ENCODE measurements around the gene ESD. TPM values are rescaled to one million over a fixed set of nuclear protein-coding genes. Genes with fewer than 3 reads are reported as not detected.
"Not testable (repeated sequence)": the region's sequence is repeated elsewhere in the genome, so short reads cannot be mapped to it uniquely, and the experiment has no call there.

The ESD gene
- polyA plus RNA-seq, 1 donor: 199 TPM

DNA sequence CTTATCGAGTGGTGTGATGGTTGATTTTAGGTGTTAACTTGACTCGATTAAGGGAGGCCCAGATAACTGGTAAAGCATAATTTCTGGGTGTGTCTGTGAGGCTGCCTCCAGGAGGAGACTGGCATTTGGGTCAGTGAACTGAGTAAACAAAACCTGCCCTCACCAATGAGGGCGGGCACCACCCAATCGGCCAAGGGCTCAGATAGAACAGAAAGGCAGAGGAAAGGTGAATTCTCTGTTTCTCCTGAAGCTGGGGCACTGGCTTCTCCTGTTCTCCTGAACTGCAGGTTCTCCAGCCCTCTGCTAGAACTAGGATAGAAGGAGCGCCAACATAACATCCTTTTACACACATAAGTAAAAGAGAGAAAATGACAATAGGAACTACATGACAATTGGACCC, 35.1 kb downstream of the ESD start:
- no CpG with 5 or more reads among the region's 5 CpGs for WGBS (ENCODE audit: insufficient coverage, low lambda C conversion rate)
- Histone ChIP-seq H3K36me3 (ENCODE audit: control insufficient read depth, insufficient read depth, low read length) (no peaks in the 10 kb centered on the region), H3K4me3 (ENCODE audit: low read length) (no peak overlapping the region), H3K27me3 (ENCODE audit: control insufficient read depth, insufficient read depth, low read length) (no peaks in the 10 kb centered on the region), H3K9me3 (ENCODE audit: control insufficient read depth, low read depth, low read length) (no peaks in the 10 kb centered on the region), H3K27ac (ENCODE audit: low read length) (no peak overlapping the region), H3K4me1 (ENCODE audit: control insufficient read depth, insufficient read depth, low read length) (no peaks in the 10 kb centered on the region)
- no peak for DNase-seq

DNA sequence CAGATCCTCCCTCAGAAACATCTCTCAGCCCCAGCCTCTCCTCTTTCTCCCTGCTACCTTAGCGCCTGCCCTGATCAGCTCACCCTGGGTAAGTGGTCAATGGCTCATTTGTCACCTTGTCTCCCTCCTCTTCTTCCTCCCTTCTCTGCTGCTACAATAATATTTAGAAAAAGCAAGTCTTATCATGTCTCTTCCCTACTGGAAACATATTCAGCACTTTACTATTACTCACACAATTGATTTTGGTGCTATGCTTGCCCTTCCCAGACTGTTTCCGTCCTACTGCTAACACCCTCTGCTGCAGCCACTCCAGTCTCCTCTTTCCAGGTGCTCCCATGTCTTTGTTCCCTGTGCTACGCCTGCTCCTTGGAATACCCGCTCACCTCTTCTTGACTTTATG, 35.8 kb downstream of the ESD start:
- no peaks in the 10 kb centered on the region for H3K9me3 ChIP-seq (ENCODE audit: control insufficient read depth, low read depth, low read length)
- H3K27ac ChIP-seq (ENCODE audit: low read length): no peak overlapping the region
- H3K4me3 ChIP-seq (ENCODE audit: low read length): no peak overlapping the region
- no peaks in the 10 kb centered on the region for H3K36me3 ChIP-seq (ENCODE audit: control insufficient read depth, insufficient read depth, low read length)
- no peaks in the 10 kb centered on the region for H3K4me1 ChIP-seq (ENCODE audit: control insufficient read depth, insufficient read depth, low read length)
- H3K27me3 ChIP-seq (ENCODE audit: control insufficient read depth, insufficient read depth, low read length): no peaks in the 10 kb centered on the region
- no peak for DNase-seq
- WGBS (ENCODE audit: insufficient coverage, low lambda C conversion rate): no CpG with 5 or more reads among the region's 4 CpGs

DNA sequence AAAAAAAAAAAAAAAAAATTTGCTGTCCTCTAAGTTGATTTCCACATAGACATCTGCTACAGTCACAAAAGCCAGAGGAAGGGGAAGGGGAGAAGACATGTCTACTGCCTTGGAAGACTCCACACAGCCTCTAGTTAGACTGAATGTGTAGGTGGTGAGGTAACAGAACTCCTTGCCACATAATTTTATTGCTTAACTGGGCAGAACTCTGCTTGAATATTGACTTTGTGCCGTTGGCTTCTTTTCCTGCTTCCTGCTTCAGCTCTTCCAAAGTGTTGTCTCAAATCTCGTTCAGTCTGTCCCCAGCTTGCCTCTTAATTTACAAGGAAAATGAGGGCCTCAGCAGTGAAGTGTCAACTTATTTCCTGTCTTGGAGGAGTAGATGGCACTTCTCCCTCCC, 37.1 kb downstream of the ESD start:
- H3K4me3 ChIP-seq (ENCODE audit: low read length): no peak overlapping the region
- WGBS (ENCODE audit: insufficient coverage, low lambda C conversion rate): no CpG with 5 or more reads among the region's 2 CpGs
- no peaks in the 10 kb centered on the region for H3K36me3 ChIP-seq (ENCODE audit: control insufficient read depth, insufficient read depth, low read length)
- H3K4me1 ChIP-seq (ENCODE audit: control insufficient read depth, insufficient read depth, low read length): no peaks in the 10 kb centered on the region
- no peaks in the 10 kb centered on the region for H3K27me3 ChIP-seq (ENCODE audit: control insufficient read depth, insufficient read depth, low read length)
- peak; percentile 5 to 33 for DNase-seq
- H3K27ac ChIP-seq (ENCODE audit: low read length): no peak overlapping the region
- H3K9me3 ChIP-seq (ENCODE audit: control insufficient read depth, low read depth, low read length): no peaks in the 10 kb centered on the region

DNA sequence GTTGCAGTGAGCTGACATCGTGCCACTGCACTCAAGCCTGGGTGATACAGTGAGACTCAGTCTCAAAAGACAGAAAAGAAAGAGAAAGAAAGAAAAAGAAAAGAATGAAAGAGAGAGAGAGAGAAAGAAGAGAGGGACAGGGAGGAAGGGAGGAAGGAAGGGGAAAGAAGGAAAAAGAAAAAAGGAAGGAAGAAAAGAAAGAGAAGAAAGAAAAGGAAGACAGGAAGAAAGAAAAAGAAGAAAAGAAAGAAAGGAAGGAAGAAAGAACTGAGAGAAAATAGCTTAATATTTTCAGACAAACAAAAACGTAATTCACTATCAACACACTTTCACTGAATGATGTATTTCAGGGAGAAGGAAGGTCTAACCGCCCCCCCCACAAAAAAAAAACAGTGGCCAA, 39.3 kb downstream of the ESD start:
- WGBS (ENCODE audit: insufficient coverage, low lambda C conversion rate): 73% methylated on average over 3 of the region's 3 CpGs
- H3K4me3 ChIP-seq (ENCODE audit: low read length): no peak overlapping the region
- H3K27me3 ChIP-seq (ENCODE audit: control insufficient read depth, insufficient read depth, low read length): no peaks in the 10 kb centered on the region
- no peaks in the 10 kb centered on the region for H3K36me3 ChIP-seq (ENCODE audit: control insufficient read depth, insufficient read depth, low read length)
- no peak overlapping the region for H3K27ac ChIP-seq (ENCODE audit: low read length)
- no peaks in the 10 kb centered on the region for H3K4me1 ChIP-seq (ENCODE audit: control insufficient read depth, insufficient read depth, low read length)
- H3K9me3 ChIP-seq (ENCODE audit: control insufficient read depth, low read depth, low read length): no peaks in the 10 kb centered on the region
- no peak for DNase-seq

DNA sequence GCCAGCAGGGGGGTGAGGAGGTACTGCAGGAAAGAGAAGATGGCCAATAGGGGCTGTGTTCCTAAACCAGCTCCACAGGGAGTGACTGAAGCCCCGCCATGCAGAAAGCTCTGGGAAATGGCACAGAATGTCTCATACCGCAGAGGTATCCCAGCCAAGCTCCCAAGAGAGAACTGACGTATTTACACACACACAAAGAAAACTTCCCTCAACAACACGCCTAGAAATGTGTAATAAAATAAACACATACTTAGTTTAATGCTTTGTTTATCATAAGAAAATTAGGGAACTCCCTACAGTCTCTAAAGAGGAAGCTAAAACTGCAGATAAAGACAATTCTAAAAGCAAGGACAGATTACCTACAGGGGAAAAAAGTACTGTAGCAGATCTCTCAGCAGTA, 40.0 kb downstream of the ESD start:
- peaks cover 2% of the 10 kb centered on the region for H3K36me3 ChIP-seq (ENCODE audit: control insufficient read depth, insufficient read depth, low read length)
- no peaks in the 10 kb centered on the region for H3K27me3 ChIP-seq (ENCODE audit: control insufficient read depth, insufficient read depth, low read length)
- no peak for DNase-seq
- no peaks in the 10 kb centered on the region for H3K4me1 ChIP-seq (ENCODE audit: control insufficient read depth, insufficient read depth, low read length)
- H3K4me3 ChIP-seq (ENCODE audit: low read length): no peak overlapping the region
- 38% methylated on average over 1 of the region's 4 CpGs for WGBS (ENCODE audit: insufficient coverage, low lambda C conversion rate)
- H3K27ac ChIP-seq (ENCODE audit: low read length): no peak overlapping the region
- no peaks in the 10 kb centered on the region for H3K9me3 ChIP-seq (ENCODE audit: control insufficient read depth, low read depth, low read length)

DNA sequence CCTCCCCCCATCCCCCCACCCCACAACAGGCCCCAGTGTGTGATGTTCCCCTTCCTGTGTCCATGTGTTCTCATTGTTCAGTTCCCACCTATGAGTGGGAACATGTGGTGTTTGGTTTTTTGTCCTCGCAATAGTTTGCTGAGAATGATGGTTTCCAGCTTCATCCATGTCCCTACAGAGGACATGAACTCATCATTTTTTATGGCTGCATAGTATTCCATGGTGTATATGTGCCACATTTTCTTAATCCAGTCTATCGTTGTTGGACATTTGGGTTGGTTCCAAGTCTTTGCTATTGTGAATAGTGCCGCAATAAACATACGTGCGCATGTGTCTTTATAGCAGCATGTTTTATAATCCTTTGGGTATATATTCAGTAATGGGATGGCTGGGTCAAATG, 41.5 kb downstream of the ESD start:
- no CpG with 5 or more reads among the region's 5 CpGs for WGBS (ENCODE audit: insufficient coverage, low lambda C conversion rate)
- not testable (repeated sequence) for H3K27ac ChIP-seq (ENCODE audit: low read length); H3K27me3 ChIP-seq (ENCODE audit: control insufficient read depth, insufficient read depth, low read length); DNase-seq; H3K9me3 ChIP-seq (ENCODE audit: control insufficient read depth, low read depth, low read length); H3K4me1 ChIP-seq (ENCODE audit: control insufficient read depth, insufficient read depth, low read length); H3K4me3 ChIP-seq (ENCODE audit: low read length)
- H3K36me3 ChIP-seq (ENCODE audit: control insufficient read depth, insufficient read depth, low read length): peaks cover 12% of the 10 kb centered on the region

DNA sequence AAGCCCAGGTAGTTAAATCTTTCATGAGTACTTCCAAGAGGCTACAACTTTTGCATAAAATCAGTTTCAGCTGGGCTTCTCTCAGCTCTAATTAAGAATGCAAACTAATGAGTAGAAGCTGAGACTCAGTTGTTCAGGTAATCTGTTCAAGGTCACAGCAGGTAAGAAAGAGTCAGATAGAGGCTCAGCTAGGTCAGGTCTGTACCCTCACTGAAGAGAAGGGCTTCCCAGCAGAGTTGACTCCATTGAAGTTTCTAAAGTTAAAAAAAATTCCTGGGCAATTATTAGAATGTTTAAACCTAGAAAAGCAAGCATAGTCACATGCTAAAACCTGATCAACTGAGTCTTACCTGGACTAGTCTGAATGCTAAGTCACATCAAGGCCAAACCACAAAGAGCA, 42.1 kb downstream of the ESD start:
- H3K9me3 ChIP-seq (ENCODE audit: control insufficient read depth, low read depth, low read length): no peaks in the 10 kb centered on the region
- H3K36me3 ChIP-seq (ENCODE audit: control insufficient read depth, insufficient read depth, low read length): peaks cover 13% of the 10 kb centered on the region
- no peaks in the 10 kb centered on the region for H3K27me3 ChIP-seq (ENCODE audit: control insufficient read depth, insufficient read depth, low read length)
- no peak for DNase-seq
- no peak overlapping the region for H3K27ac ChIP-seq (ENCODE audit: low read length)
- H3K4me3 ChIP-seq (ENCODE audit: low read length): no peak overlapping the region
- no peaks in the 10 kb centered on the region for H3K4me1 ChIP-seq (ENCODE audit: control insufficient read depth, insufficient read depth, low read length)

DNA sequence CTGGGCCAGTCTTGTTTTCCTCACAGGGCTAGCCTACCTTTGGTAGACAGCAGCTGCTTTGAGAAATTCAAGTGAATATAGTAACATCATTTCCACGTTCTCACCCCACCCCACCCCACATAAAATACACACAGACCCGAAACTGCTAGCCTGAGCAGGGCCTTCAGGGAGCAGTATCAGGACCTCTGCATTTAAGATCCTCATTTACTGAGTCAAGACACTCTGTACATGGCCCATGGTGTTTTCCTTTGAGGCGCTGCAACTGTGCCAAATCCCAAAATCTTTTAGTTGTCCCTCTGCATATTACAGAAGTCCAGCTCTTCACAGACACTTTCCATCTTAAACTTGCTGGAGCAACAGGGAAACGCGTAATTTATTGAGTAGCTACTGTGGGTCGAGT, 43.0 kb downstream of the ESD start:
- no CpG with 5 or more reads among the region's 6 CpGs for WGBS (ENCODE audit: insufficient coverage, low lambda C conversion rate)
- Histone ChIP-seq H3K4me3 (ENCODE audit: low read length) (no peak overlapping the region), H3K27ac (ENCODE audit: low read length) (no peak overlapping the region), H3K9me3 (ENCODE audit: control insufficient read depth, low read depth, low read length) (no peaks in the 10 kb centered on the region), H3K4me1 (ENCODE audit: control insufficient read depth, insufficient read depth, low read length) (no peaks in the 10 kb centered on the region), H3K27me3 (ENCODE audit: control insufficient read depth, insufficient read depth, low read length) (no peaks in the 10 kb centered on the region), H3K36me3 (ENCODE audit: control insufficient read depth, insufficient read depth, low read length) (peaks cover 15% of the 10 kb centered on the region)
- DNase-seq: no peak

DNA sequence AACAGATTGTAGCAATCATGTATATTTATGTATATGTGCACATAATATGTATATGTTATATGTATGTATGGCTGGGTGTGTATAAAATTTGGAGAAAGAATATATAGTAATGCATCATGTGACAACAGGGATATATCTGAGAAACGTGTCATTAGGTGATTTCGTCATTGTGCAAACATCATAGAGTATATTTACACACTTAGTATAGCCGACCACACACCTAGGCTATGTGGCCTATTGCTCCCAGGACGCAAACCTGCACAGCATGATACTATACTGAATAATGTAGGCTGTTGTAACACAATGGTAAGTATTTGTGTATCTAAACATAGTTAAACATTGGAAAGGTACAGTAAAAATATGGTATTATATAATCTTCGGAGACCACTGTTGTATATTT, 43.8 kb downstream of the ESD start:
- Histone ChIP-seq H3K27me3 (ENCODE audit: control insufficient read depth, insufficient read depth, low read length) (no peaks in the 10 kb centered on the region), H3K36me3 (ENCODE audit: control insufficient read depth, insufficient read depth, low read length) (peaks cover 20% of the 10 kb centered on the region), H3K4me3 (ENCODE audit: low read length) (no peak overlapping the region), H3K27ac (ENCODE audit: low read length) (no peak overlapping the region), H3K4me1 (ENCODE audit: control insufficient read depth, insufficient read depth, low read length) (no peaks in the 10 kb centered on the region), H3K9me3 (ENCODE audit: control insufficient read depth, low read depth, low read length) (no peaks in the 10 kb centered on the region)
- DNase-seq: peak; percentile 14 to 41
- 50% methylated on average over 2 of the region's 5 CpGs for WGBS (ENCODE audit: insufficient coverage, low lambda C conversion rate)

DNA sequence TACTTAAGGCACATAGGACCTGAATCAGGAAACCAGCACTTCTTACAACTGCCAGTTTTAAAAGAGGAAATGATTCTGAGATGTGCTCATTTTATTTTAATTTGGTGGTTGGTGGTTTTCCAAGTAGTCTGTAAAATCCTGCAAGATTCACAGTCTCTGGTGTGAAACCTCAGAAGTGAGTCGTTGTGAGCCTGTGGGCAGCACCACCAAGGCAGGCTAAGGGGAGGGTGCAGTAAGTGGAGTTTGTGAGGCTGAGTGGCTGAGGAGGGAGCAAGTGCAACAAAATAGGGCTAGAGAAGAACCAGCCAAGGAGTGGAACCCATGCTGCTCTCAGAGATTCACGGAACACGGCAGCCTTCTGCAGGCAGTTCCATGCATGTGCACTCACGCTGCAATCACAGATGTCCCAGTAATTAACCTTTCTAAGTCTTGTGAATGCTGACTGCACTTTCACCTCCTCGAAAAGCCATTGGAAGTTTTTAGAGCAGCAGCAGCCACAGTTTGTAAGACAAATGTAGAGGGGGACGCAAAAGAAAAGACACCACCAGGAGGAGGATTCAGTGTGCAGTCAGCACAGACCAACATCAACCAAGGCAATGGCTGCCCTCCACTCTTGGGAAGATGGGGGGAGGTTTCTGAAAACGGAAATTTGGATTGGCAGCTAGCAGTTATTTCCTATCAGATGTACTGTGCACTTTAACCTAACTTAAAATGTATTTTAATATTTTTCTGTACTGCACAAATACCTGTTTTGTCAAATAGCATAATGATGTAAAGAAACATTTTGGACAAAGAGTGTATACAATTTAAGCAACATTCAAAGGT, 44.9 kb downstream of the ESD start:
- Histone ChIP-seq H3K36me3 (ENCODE audit: control insufficient read depth, insufficient read depth, low read length) (peaks cover 23% of the 10 kb centered on the region), H3K9me3 (ENCODE audit: control insufficient read depth, low read depth, low read length) (no peaks in the 10 kb centered on the region), H3K4me3 (ENCODE audit: low read length) (no peak overlapping the region), H3K27me3 (ENCODE audit: control insufficient read depth, insufficient read depth, low read length) (no peaks in the 10 kb centered on the region), H3K4me1 (ENCODE audit: control insufficient read depth, insufficient read depth, low read length) (no peaks in the 10 kb centered on the region), H3K27ac (ENCODE audit: low read length) (no peak overlapping the region)
- DNase-seq: no peak
- no CpG with 5 or more reads among the region's 7 CpGs for WGBS (ENCODE audit: insufficient coverage, low lambda C conversion rate)

DNA sequence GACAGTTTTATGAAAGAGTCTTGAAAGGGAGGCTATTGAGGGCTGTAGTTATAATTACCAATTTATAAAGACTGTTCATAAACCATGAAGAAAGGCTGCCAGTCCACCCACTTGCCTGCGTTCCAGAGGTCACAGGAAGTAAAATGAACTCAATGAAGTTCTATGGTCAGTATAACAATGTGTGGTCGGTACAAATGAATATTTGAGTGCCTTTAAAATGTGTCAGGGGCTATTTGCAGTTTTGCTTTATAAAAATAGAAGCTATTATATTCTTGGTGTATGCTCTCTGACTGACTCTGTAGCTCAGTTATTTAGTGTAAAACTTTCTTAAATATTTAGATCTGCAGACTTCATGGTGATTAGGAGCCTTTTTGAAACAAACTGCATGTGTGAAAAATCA, 47.0 kb downstream of the ESD start:
- Histone ChIP-seq H3K4me1 (ENCODE audit: control insufficient read depth, insufficient read depth, low read length) (no peaks in the 10 kb centered on the region), H3K9me3 (ENCODE audit: control insufficient read depth, low read depth, low read length) (peaks cover 2% of the 10 kb centered on the region), H3K27me3 (ENCODE audit: control insufficient read depth, insufficient read depth, low read length) (no peaks in the 10 kb centered on the region), H3K4me3 (ENCODE audit: low read length) (no peak overlapping the region), H3K27ac (ENCODE audit: low read length) (no peak overlapping the region), H3K36me3 (ENCODE audit: control insufficient read depth, insufficient read depth, low read length) (peaks cover 32% of the 10 kb centered on the region)
- WGBS (ENCODE audit: insufficient coverage, low lambda C conversion rate): no CpG with 5 or more reads among the region's 2 CpGs
- no peak for DNase-seq

Data from large intestine (tissue), 3 donors.